GM12878 (cell line): ENCODE data around the gene C21orf58. TPM values are rescaled to one million over a fixed set of nuclear protein-coding genes. Genes with fewer than 3 reads are reported as not detected.

Source experiments
- ATAC-seq: fragments of 200-7000 bp; cut with Tn5 transposase; 3 replicates; pipeline ENCODE4 v1.9.1; 2020; ENCODE audit warnings: mild to moderate bottlenecking, moderate library complexity
- BruUV-seq: library from RNA; stranded (reverse); fragments of 400-500 nt; replicated peaks from 2 replicates; lab custom pipeline; 2021; lab: Mats Ljungman, UMichigan
- CTCF ChIA-PET: fragments of 300-600 bp; sonication (Branson Sonifier 250); formaldehyde crosslinking; extraction: SDS; loops from one replicate; lab custom pipeline; 2021; ENCODE audit warnings: inconsistent platforms; lab: Yijun Ruan, JAX
- POLR2A ChIA-PET: fragments of 350-600 bp; formaldehyde crosslinking; extraction: SDS; loops from one replicate; lab custom pipeline; 2021; ENCODE audit warnings: inconsistent platforms; lab: Charles Lee
- RAD21 ChIA-PET: fragments of 300-600 bp; sonication (Branson Sonifier 250); formaldehyde crosslinking; loops from one replicate; lab custom pipeline; 2023; ENCODE audit warnings: antibody characterized with exemption; ENCODE audit not compliant: unreplicated experiment; lab: Charles Lee
- SMC1A ChIA-PET: fragments of 300-600 bp; sonication (Branson Sonifier 250); formaldehyde crosslinking; loops from one replicate; lab custom pipeline; 2023; ENCODE audit not compliant: unreplicated experiment, uncharacterized antibody; lab: Charles Lee
- DNase-seq: peaks from one replicate; pipeline ENCODE4 v3.0.0-alpha.2; 2011; ENCODE audit warnings: low read depth, low spot score
- FAIRE-seq: peaks from 3 replicates; lab custom pipeline; 2011; peaks lifted over from hg19 to GRCh38; lab: Jason Lieb, UNC
- H2AFZ ChIP-seq: 2 replicates; pipeline ENCODE4 v1.6.0; 2011; ENCODE audit warnings: low read depth, low read length, control low read depth; ENCODE audit not compliant: control insufficient read depth
- H3K27ac ChIP-seq: 2 replicates; pipeline ENCODE4 v1.5.1; 2011; ENCODE audit warnings: control low read depth; ENCODE audit not compliant: control insufficient read depth, insufficient read depth
- H3K27me3 ChIP-seq, 2 experiments: replicated peaks in 1 of 2; 2 replicates each; pipeline versions ENCODE4 v1.6.0 to v1.6.1; 2011; ENCODE audit warnings: low read length in 1 of 2; ENCODE audit not compliant: control insufficient read depth in 2 of 2, insufficient read depth in 2 of 2
- H3K36me3 ChIP-seq, 2 experiments: 2 replicates each; pipeline ENCODE4 v1.5.1; 2011; ENCODE audit warnings: low read length in 1 of 2; ENCODE audit not compliant: control insufficient read depth in 2 of 2, insufficient read depth in 2 of 2
- H3K4me1 ChIP-seq: 2 replicates; pipeline ENCODE4 v1.6.1; 2011; ENCODE audit warnings: mild to moderate bottlenecking, low read length, moderate library complexity, mixed read lengths; ENCODE audit not compliant: control insufficient read depth, insufficient read depth
- H3K4me2 ChIP-seq: 2 replicates; pipeline ENCODE4 v1.6.0; 2011; ENCODE audit warnings: control low read depth; ENCODE audit not compliant: control insufficient read depth, insufficient read depth
- H3K4me3 ChIP-seq: fragments of 200-600 bp; sonication (generic); 2 replicates; pipeline ENCODE4 v1.5.1; 2016
- H3K79me2 ChIP-seq: 2 replicates; pipeline ENCODE4 v1.6.0; 2011; ENCODE audit warnings: low read length; ENCODE audit not compliant: control insufficient read depth, insufficient read depth
- H3K9ac ChIP-seq: 2 replicates; pipeline ENCODE4 v1.8.0; 2011; ENCODE audit warnings: low read length, control low read depth, mixed read lengths; ENCODE audit not compliant: control insufficient read depth, insufficient read depth
- H3K9me3 ChIP-seq: replicated peaks from 3 replicates; pipeline ENCODE4 v1.5.1; 2011; ENCODE audit warnings: mild to moderate bottlenecking, low read length; ENCODE audit not compliant: control insufficient read depth, insufficient read depth
- H4K20me1 ChIP-seq: 2 replicates; pipeline ENCODE4 v1.6.0; 2011; ENCODE audit not compliant: control insufficient read depth, insufficient read depth
- CREM ChIP-seq: IDR thresholded peaks from 2 replicates; pipeline ENCODE4 v1.6.1; 2014; ENCODE audit warnings: antibody characterized with exemption, low read depth
- MEF2B ChIP-seq: fragments of 450-650 bp; IDR thresholded peaks from 2 replicates; pipeline ENCODE4 v1.6.1; 2018; ENCODE audit warnings: mild to moderate bottlenecking, moderate library complexity; ENCODE audit not compliant: partially characterized antibody, poor library complexity, severe bottlenecking
- MTA2 ChIP-seq: fragments of 450-650 bp; IDR thresholded peaks from 2 replicates; pipeline ENCODE4 v1.6.1; 2016; ENCODE audit warnings: low read depth, mild to moderate bottlenecking, moderate library complexity
- MTA3 ChIP-seq: IDR thresholded peaks from 2 replicates; pipeline ENCODE4 v1.6.1; 2012; ENCODE audit warnings: low read length, inconsistent platforms, borderline replicate concordance
- RAD51 ChIP-seq: fragments of 450-650 bp; IDR thresholded peaks from 2 replicates; pipeline ENCODE4 v1.6.1; 2016; ENCODE audit warnings: moderate library complexity, mild to moderate bottlenecking, inconsistent platforms
- STAT3 ChIP-seq: IDR thresholded peaks from 2 replicates; pipeline ENCODE4 v1.6.1; 2011; ENCODE audit warnings: low read depth, low read length, improper control_type of control experiment
- ZNF687 ChIP-seq: fragments of 450-650 bp; IDR thresholded peaks from 2 replicates; pipeline ENCODE4 v1.6.1; 2017; ENCODE audit warnings: mild to moderate bottlenecking, moderate library complexity
- WGBS: methylation state at CpG from one replicate; pipeline ENCODE4 v1.1.6; 2016; ENCODE audit warnings: low lambda C conversion rate; ENCODE audit not compliant: insufficient replicate concordance, insufficient coverage; ENCODE audit errors: missing lambda C conversion rate; 5-methylcytosine and 5-hydroxymethylcytosine counted together
- in situ Hi-C: fragments of 300-500 bp; cut with MboI; formaldehyde crosslinking; loops from 9 replicates; pipeline ENCODE4 v1.14.3; 2018; ENCODE audit warnings: mixed read lengths
- intact Hi-C: fragments of 100-400 bp; cut with micrococcal nuclease; formaldehyde crosslinking; loops from one replicate; pipeline ENCODE4 v1.14.2; 2022; ENCODE audit not compliant: unreplicated experiment
- polyA plus RNA-seq, 11 experiments: library from polyadenylated mRNA; depleted of rRNA in 4 of 11; unstranded in 6 of 11; stranded (reverse) in 5 of 11; fragments of >200 nt; fragmentation: Nextera tagmentation in 4 of 11; fragmentation: Illumina TruSeq in 1 of 11; extraction: Ambion mirVana in 4 of 11; extraction: Trizol in 1 of 11; gene quantifications; 1 replicate in 1 of 11; 2 replicates in 10 of 11; pipeline versions ENCODE4 v1.2.1 to v1.2.3, GENCODE V29; 2011 to 2016; ENCODE audit warnings: inconsistent platforms in 2 of 11, missing spikeins in 2 of 11, low read depth in 1 of 11
- total RNA-seq, 4 experiments: library from RNA; depleted of rRNA in 3 of 4; stranded (reverse); fragments of >200 nt in 3 of 4; fragmentation: Illumina TruSeq in 1 of 4; extraction: Trizol in 1 of 4; gene quantifications; 2 replicates each; pipeline versions ENCODE4 v1.2.1 to v1.2.3, GENCODE V29; 2013 to 2021
- TF ChIP-seq, protein P1 (sequence below): fragments of 450-650 bp; conservative IDR thresholded peaks from 2 replicates; pipeline ENCODE4 v1.6.1; 2017; ENCODE audit warnings: mild to moderate bottlenecking, moderate library complexity
- TF ChIP-seq, protein P2 (sequence below): IDR thresholded peaks from 2 replicates; pipeline ENCODE4 v1.6.1; 2011; ENCODE audit warnings: borderline replicate concordance, low read depth, mild to moderate bottlenecking, moderate library complexity, mixed read lengths, low read length; ENCODE audit not compliant: insufficient read depth; ENCODE audit errors: extremely low read length

C21orf58 gene
- total and polyA plus RNA-seq, 10 of the 15 experiments (the other 5 are each of a cell fraction or from before 2014, with no cell fraction given), result 1.1 to 22.3 (median 11.8) TPM

DNA sequence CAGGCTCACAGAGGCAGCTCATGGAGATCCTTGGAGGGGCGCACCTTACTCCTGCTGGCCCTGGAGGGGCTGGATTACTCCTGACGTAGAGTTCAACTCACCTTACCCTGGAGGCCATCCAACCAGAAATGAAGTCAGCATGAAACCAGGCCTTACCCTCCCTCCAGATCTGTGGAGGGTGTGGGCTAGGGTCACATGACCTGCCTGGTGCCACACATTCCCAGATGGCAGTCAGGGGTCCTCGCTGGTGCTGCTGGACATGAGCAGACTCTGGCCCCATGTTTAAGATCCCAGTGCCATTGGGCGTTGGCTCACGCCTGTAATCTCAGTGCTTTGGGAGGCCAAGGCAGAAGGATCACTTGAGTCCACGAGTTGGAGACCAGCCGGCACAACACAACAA, 4.5 kb downstream of the C21orf58 start:
- ATAC-seq (no peak), FAIRE-seq (no peak), DNase-seq (no peak)
- no peak overlapping the region for H2AFZ ChIP-seq
- H3K4me2 ChIP-seq, result no peak overlapping the region
- 98% methylated on average over 7 of the region's 7 CpGs for WGBS
- no peaks in the 10 kb centered on the region for H3K27me3 ChIP-seq
- SMC1A ChIA-PET, result no interaction called here
- POLR2A ChIA-PET, result no interaction called here
- in situ Hi-C loops (no loop called here), intact Hi-C loops (no loop called here)
- no peak overlapping the region for H3K9ac ChIP-seq
- no peak overlapping the region for H3K4me3 ChIP-seq
- no peaks in the 10 kb centered on the region for H3K9me3 ChIP-seq
- peaks cover 5% of the 10 kb centered on the region for H3K4me1 ChIP-seq
- no peak overlapping the region for H3K27ac ChIP-seq
- H3K36me3 ChIP-seq, result peaks cover 0 to 3% of the 10 kb centered on the region in 2 experiments; a peak in 1 of 4 replicates
- CTCF ChIA-PET, result no interaction called here
- no TSS peak for BruUV-seq
- RAD21 ChIA-PET, result no interaction called here
- TF ChIP-seq, protein P1, sequence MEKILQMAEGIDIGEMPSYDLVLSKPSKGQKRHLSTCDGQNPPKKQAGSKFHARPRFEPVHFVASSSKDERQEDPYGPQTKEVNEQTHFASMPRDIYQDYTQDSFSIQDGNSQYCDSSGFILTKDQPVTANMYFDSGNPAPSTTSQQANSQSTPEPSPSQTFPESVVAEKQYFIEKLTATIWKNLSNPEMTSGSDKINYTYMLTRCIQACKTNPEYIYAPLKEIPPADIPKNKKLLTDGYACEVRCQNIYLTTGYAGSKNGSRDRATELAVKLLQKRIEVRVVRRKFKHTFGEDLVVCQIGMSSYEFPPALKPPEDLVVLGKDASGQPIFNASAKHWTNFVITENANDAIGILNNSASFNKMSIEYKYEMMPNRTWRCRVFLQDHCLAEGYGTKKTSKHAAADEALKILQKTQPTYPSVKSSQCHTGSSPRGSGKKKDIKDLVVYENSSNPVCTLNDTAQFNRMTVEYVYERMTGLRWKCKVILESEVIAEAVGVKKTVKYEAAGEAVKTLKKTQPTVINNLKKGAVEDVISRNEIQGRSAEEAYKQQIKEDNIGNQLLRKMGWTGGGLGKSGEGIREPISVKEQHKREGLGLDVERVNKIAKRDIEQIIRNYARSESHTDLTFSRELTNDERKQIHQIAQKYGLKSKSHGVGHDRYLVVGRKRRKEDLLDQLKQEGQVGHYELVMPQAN, result no peak
- no peak for TF ChIP-seq STAT3
- TF ChIP-seq, protein P2, sequence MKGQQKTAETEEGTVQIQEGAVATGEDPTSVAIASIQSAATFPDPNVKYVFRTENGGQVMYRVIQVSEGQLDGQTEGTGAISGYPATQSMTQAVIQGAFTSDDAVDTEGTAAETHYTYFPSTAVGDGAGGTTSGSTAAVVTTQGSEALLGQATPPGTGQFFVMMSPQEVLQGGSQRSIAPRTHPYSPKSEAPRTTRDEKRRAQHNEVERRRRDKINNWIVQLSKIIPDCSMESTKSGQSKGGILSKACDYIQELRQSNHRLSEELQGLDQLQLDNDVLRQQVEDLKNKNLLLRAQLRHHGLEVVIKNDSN, result peak; percentile 35
- H3K79me2 ChIP-seq, result peaks cover 37% of the 10 kb centered on the region
- H4K20me1 ChIP-seq, result no peaks in the 10 kb centered on the region

- ChIA-PET POLR2A (no interaction called here), CTCF (no interaction called here), RAD21 (no interaction called here), SMC1A (no interaction called here)
- in situ Hi-C loops, result no loop called here
- intact Hi-C loops, result no loop called here
- Histone ChIP-seq H3K9me3 (no peaks in the 10 kb centered on the region), H3K27ac (no peak overlapping the region), H2AFZ (no peak overlapping the region), H3K36me3 (peaks cover 0 to 3% of the 10 kb centered on the region in 2 experiments; a peak in 1 of 4 replicates), H3K9ac (no peak overlapping the region), H3K4me2 (no peak overlapping the region), H3K4me1 (peaks cover 5% of the 10 kb centered on the region), H3K27me3 (no peaks in the 10 kb centered on the region), H3K4me3 (no peak overlapping the region), H4K20me1 (no peaks in the 10 kb centered on the region), H3K79me2 (peaks cover 35% of the 10 kb centered on the region)
- DNase-seq (no peak), FAIRE-seq (no peak), ATAC-seq (no peak)
- no TSS peak for BruUV-seq
- WGBS, result 98% methylated on average over 4 of the region's 4 CpGs
- TF ChIP-seq CREM, result no peak
- TF ChIP-seq MTA3, result no peak
- TF ChIP-seq MEF2B, result no peak
- no peak for TF ChIP-seq MTA2
- TF ChIP-seq ZNF687, result no peak
- no peak for TF ChIP-seq RAD51
These were observed 5.2 kb downstream of the C21orf58 start for GRCh38 chr21:46318464-46318845.
